IMR-90 (cell line): ENCODE data around the gene ZFP36L1. TPM values are rescaled to one million over a fixed set of nuclear protein-coding genes. Genes with fewer than 3 reads are reported as not detected.

ENCODE experiments used
- ATAC-seq: fragments of 200-7000 bp; cut with Tn5 transposase; 2 replicates; pipeline ENCODE4 v1.9.1; 2020; ENCODE audit warnings: low read depth, mild to moderate bottlenecking, moderate library complexity
- BruUV-seq: library from RNA; stranded (reverse); fragments of 400-500 nt; replicated peaks from 2 replicates; lab custom pipeline; 2021; lab: Mats Ljungman, UMichigan
- CTCF ChIA-PET: fragments of 300-600 bp; formaldehyde crosslinking; extraction: SDS; loops from one replicate; lab custom pipeline; 2021; ENCODE audit warnings: antibody characterized with exemption; lab: Yijun Ruan, JAX
- POLR2A ChIA-PET: fragments of 300-600 bp; sonication (Branson Sonifier 250); formaldehyde crosslinking; loops from one replicate; lab custom pipeline; 2022; ENCODE audit warnings: antibody characterized with exemption; ENCODE audit not compliant: unreplicated experiment; lab: Charles Lee
- DNase-seq: peaks from one replicate; pipeline ENCODE4 v3.0.0; 2013
- H2AFZ ChIP-seq: replicated peaks from 2 replicates; pipeline ENCODE3; 2013; ENCODE audit warnings: low read length, mild to moderate bottlenecking; ENCODE audit not compliant: poor library complexity
- H2AK5ac ChIP-seq: 2 replicates; pipeline ENCODE4 v1.6.1; 2013; ENCODE audit warnings: low read depth, low read length, inconsistent platforms
- H2AK9ac ChIP-seq: replicated peaks from 2 replicates; pipeline ENCODE3; 2013; ENCODE audit warnings: mild to moderate bottlenecking, low read depth, low read length, moderate library complexity; ENCODE audit not compliant: poor library complexity
- H2BK120ac ChIP-seq: 2 replicates; pipeline ENCODE4 v1.6.1; 2013; ENCODE audit warnings: low read depth, low read length, inconsistent platforms
- H2BK15ac ChIP-seq: 3 replicates; pipeline ENCODE4 v1.6.1; 2013; ENCODE audit warnings: low read depth, low read length, inconsistent platforms
- H2BK20ac ChIP-seq: 2 replicates; pipeline ENCODE4 v1.6.1; 2013; ENCODE audit warnings: low read depth, mild to moderate bottlenecking, inconsistent platforms, low read length, moderate library complexity
- H2BK5ac ChIP-seq: 2 replicates; pipeline ENCODE4 v1.6.1; 2013; ENCODE audit warnings: mild to moderate bottlenecking, low read depth, low read length, inconsistent platforms; ENCODE audit not compliant: poor library complexity, severe bottlenecking
- H3K14ac ChIP-seq: replicated peaks from 2 replicates; pipeline ENCODE4 v1.6.1; 2013; ENCODE audit warnings: low read depth, low read length, inconsistent platforms
- H3K18ac ChIP-seq: 2 replicates; pipeline ENCODE4 v1.6.1; 2013; ENCODE audit warnings: low read depth, low read length, control low read depth
- H3K23ac ChIP-seq: 2 replicates; pipeline ENCODE4 v1.6.1; 2013; ENCODE audit warnings: low read depth, low read length, inconsistent platforms
- H3K27ac ChIP-seq: 2 replicates; pipeline ENCODE4 v1.5.1; 2013; ENCODE audit warnings: mild to moderate bottlenecking, control low read depth, low read length; ENCODE audit not compliant: insufficient read depth
- H3K27me3 ChIP-seq: 2 replicates; pipeline ENCODE4 v1.6.1; 2013; ENCODE audit warnings: low read length; ENCODE audit not compliant: control insufficient read depth, insufficient read depth
- H3K36me3 ChIP-seq: 2 replicates; pipeline ENCODE4 v1.6.1; 2013; ENCODE audit warnings: low read length, mixed read lengths; ENCODE audit not compliant: control insufficient read depth, insufficient read depth
- H3K4ac ChIP-seq: 2 replicates; pipeline ENCODE4 v1.6.1; 2013; ENCODE audit warnings: low read depth, low read length, inconsistent platforms
- H3K4me1 ChIP-seq: 2 replicates; pipeline ENCODE4 v1.6.1; 2013; ENCODE audit warnings: low read length, mixed read lengths; ENCODE audit not compliant: control insufficient read depth, insufficient read depth
- H3K4me2 ChIP-seq: 2 replicates; pipeline ENCODE4 v1.6.1; 2013; ENCODE audit warnings: low read depth, mild to moderate bottlenecking, control low read depth, low read length, moderate library complexity
- H3K4me3 ChIP-seq: 2 replicates; pipeline ENCODE4 v1.5.1; 2013; ENCODE audit warnings: low read depth, mild to moderate bottlenecking, control low read depth, low read length, moderate library complexity; ENCODE audit not compliant: insufficient read depth
- H3K56ac ChIP-seq: 2 replicates; pipeline ENCODE4 v1.6.1; 2013; ENCODE audit warnings: low read length, inconsistent platforms; ENCODE audit not compliant: insufficient read depth; ENCODE audit errors: extremely low read depth
- H3K79me1 ChIP-seq, 2 experiments: 2 replicates each; pipeline ENCODE4 v1.6.1; 2013; ENCODE audit warnings: low read length in 2 of 2, inconsistent platforms in 1 of 2, low read depth in 1 of 2
- H3K9ac ChIP-seq: 2 replicates; pipeline ENCODE4 v1.6.1; 2013; ENCODE audit warnings: low read depth, low read length, control low read depth
- H3K9me1 ChIP-seq: 2 replicates; pipeline ENCODE4 v1.6.1; 2013; ENCODE audit warnings: low read length, inconsistent platforms; ENCODE audit not compliant: insufficient read depth
- H3K9me3 ChIP-seq: 2 replicates; pipeline ENCODE4 v1.6.1; 2013; ENCODE audit warnings: low read length; ENCODE audit not compliant: control insufficient read depth, insufficient read depth
- H4K20me1 ChIP-seq: 2 replicates; pipeline ENCODE4 v1.6.1; 2013; ENCODE audit warnings: low read length, inconsistent platforms; ENCODE audit not compliant: insufficient read depth
- H4K5ac ChIP-seq: 2 replicates; pipeline ENCODE4 v1.6.1; 2013; ENCODE audit warnings: mild to moderate bottlenecking, low read depth, low read length, control low read depth
- H4K8ac ChIP-seq, 2 experiments: 2 replicates each; pipeline ENCODE4 v1.6.1; 2013; ENCODE audit warnings: low read depth in 2 of 2, low read length in 2 of 2, control low read depth in 1 of 2, inconsistent platforms in 1 of 2
- H4K91ac ChIP-seq: 2 replicates; pipeline ENCODE4 v1.6.1; 2013; ENCODE audit warnings: low read depth, low read length, inconsistent platforms; ENCODE audit not compliant: insufficient read depth
- MAFK ChIP-seq: IDR thresholded peaks from 2 replicates; pipeline ENCODE4 v1.6.1; 2012; ENCODE audit warnings: low read depth, low read length, improper control_type of control experiment
- MXI1 ChIP-seq: IDR thresholded peaks from 2 replicates; pipeline ENCODE4 v1.6.1; 2012; ENCODE audit warnings: low read depth, mild to moderate bottlenecking, low read length, moderate library complexity, borderline replicate concordance
- RAD21 ChIP-seq: IDR thresholded peaks from 2 replicates; pipeline ENCODE4 v1.6.1; 2012; ENCODE audit warnings: low read length, improper control_type of control experiment
- WGBS, 2 experiments: methylation state at CpG; one replicate each; pipeline versions ENCODE4 v1.1.5 to v1.1.7; 2013; ENCODE audit warnings: missing lambda C conversion rate in 2 of 2; ENCODE audit not compliant: insufficient read length in 1 of 2; ENCODE audit errors: extremely low coverage in 2 of 2; 5-methylcytosine and 5-hydroxymethylcytosine counted together
- dilution Hi-C: fragments of 300-500 bp; cut with HindIII; formaldehyde crosslinking; loops from one replicate; pipeline ENCODE4 v1.14.3; 2018; ENCODE audit warnings: low sequenced_read_pairs; ENCODE audit not compliant: unreplicated experiment
- in situ Hi-C: fragments of 300-500 bp; cut with MboI; formaldehyde crosslinking; loops from 3 replicates; pipeline ENCODE4 v1.14.3; 2019; ENCODE audit warnings: low sequenced_read_pairs, inconsistent platforms, mixed read lengths
- intact Hi-C: fragments of 100-400 bp; cut with micrococcal nuclease; formaldehyde crosslinking; loops from 2 replicates; pipeline ENCODE4 v1.10.0; 2022
- polyA plus RNA-seq, 3 experiments: library from polyadenylated mRNA; depleted of rRNA; stranded (reverse); fragments of >200 nt; gene quantifications; 2 replicates each; pipeline ENCODE4 v1.2.3, GENCODE V29; 2012; ENCODE audit warnings: low replicate concordance in 1 of 3
- total RNA-seq: library from RNA; depleted of rRNA; stranded (reverse); fragments of >200 nt; gene quantifications from 2 replicates; pipeline ENCODE4 v1.2.3, GENCODE V29; 2012

Gene ZFP36L1
- total and polyA plus RNA-seq, 2 of the 4 experiments (the other 2 are of a cell fraction), result 6.5 to 140 TPM

- Histone ChIP-seq H2BK20ac (no peak overlapping the region), H3K27ac (no peak overlapping the region), H3K9ac (no peak overlapping the region), H2BK120ac (no peak overlapping the region), H3K18ac (no peak overlapping the region), H4K20me1 (no peaks in the 10 kb centered on the region), H3K4me1 (peaks cover 13% of the 10 kb centered on the region), H4K5ac (no peak overlapping the region), H3K9me1 (peaks cover 7% of the 10 kb centered on the region; the same call in 1 of the 2 replicates), H4K91ac (no peak overlapping the region), H3K79me1 (no peaks in the 10 kb centered on the region), H3K4me2 (no peak overlapping the region), H2AFZ (no peak overlapping the region), H2BK5ac (no peak overlapping the region), H2BK15ac (no peak overlapping the region), H3K9me3 (no peaks in the 10 kb centered on the region), H3K27me3 (no peaks in the 10 kb centered on the region), H3K4ac (no peak overlapping the region), H4K8ac (no peak overlapping the region), H3K4me3 (no peak overlapping the region), H2AK5ac (no peak overlapping the region), H3K23ac (no peak overlapping the region), H3K14ac (no peak overlapping the region), H3K56ac (no peak overlapping the region), H3K36me3 (no peaks in the 10 kb centered on the region), H2AK9ac (peak overlapping the region; percentile 45)
- no TSS peak for BruUV-seq
- no peak for DNase-seq
- in situ Hi-C loops (no loop called here), intact Hi-C loops (no loop called here), dilution Hi-C loops (no loop called here)
- TF ChIP-seq RAD21 (no peak), MXI1 (no peak), MAFK (no peak)
- 100% methylated on average over 3 of the region's 8 CpGs; no CpG with 5 or more reads in 1 of the 2 experiments for WGBS, 2 experiments
- ChIA-PET POLR2A (no interaction called here), CTCF (no interaction called here)
- ATAC-seq, result no peak
Observed at GRCh38 chr14:68759017-68759560, 33.8 kb downstream of the ZFP36L1 start.
